Kidney capillary endothelial cell (primary cell): ENCODE results near the gene DTD2.
A peak's percentile ranks its signal among the peaks of the same experiment; 100 is the strongest.
"Not testable (repeated sequence)": the region's sequence is repeated elsewhere in the genome, so short reads cannot be mapped to it uniquely, and the experiment has no call there.

Experiments
- DNase-seq: peaks from one replicate; pipeline ENCODE4 v3.0.0-alpha.2; 2018; ENCODE audit warnings: low spot score

DTD2 gene

GRCh38 chr14:31441273-31442111, 15.8 kb downstream of the DTD2 start:
- no peak for DNase-seq

GRCh38 chr14:31440280-31440679, 17.0 kb downstream of the DTD2 start:
- DNase-seq, result no peak

GRCh38 chr14:31439561-31439960, 17.7 kb downstream of the DTD2 start:
- DNase-seq, result no peak

GRCh38 chr14:31437045-31437691, 20.1 kb downstream of the DTD2 start:
- DNase-seq, result not testable (repeated sequence)

GRCh38 chr14:31435276-31435675, 22.0 kb downstream of the DTD2 start:
- no peak for DNase-seq

- DNase-seq, result no peak
These were observed 26.6 kb downstream of the DTD2 start for GRCh38 chr14:31430634-31431264.

GRCh38 chr14:31429791-31430190, 27.5 kb downstream of the DTD2 start:
- no peak for DNase-seq

- no peak for DNase-seq
These were observed 29.3 kb downstream of the DTD2 start for GRCh38 chr14:31428011-31428410.

- DNase-seq, result no peak
These were observed 30.6 kb downstream of the DTD2 start for GRCh38 chr14:31426663-31427062.

GRCh38 chr14:31425905-31426304, 31.4 kb downstream of the DTD2 start:
- no peak for DNase-seq

- no peak for DNase-seq
These were observed 36.1 kb downstream of the DTD2 start for GRCh38 chr14:31421200-31421599.

GRCh38 chr14:31420319-31421111, 36.8 kb downstream of the DTD2 start, which contains the start of gene HEATR5A:
Gene HEATR5A (minus strand): TSS chr14:31420550. CDS start chr14:31402975, 17,575 bp downstream.
- DNase-seq, result peak; percentile 95

GRCh38 chr14:31419967-31420318, 37.4 kb downstream of the DTD2 start:
- DNase-seq, result no peak

- DNase-seq, result peak; percentile 40
These were observed 37.9 kb downstream of the DTD2 start for GRCh38 chr14:31419179-31419966.

- no peak for DNase-seq
These were observed 38.9 kb downstream of the DTD2 start for GRCh38 chr14:31418440-31418839.

- peak; percentile 41 for DNase-seq
These were observed 43.0 kb downstream of the DTD2 start for GRCh38 chr14:31414190-31414833.

- DNase-seq, result no peak
These were observed 46.0 kb downstream of the DTD2 start for GRCh38 chr14:31411218-31411727.

- no peak for DNase-seq
These were observed 47.2 kb downstream of the DTD2 start for GRCh38 chr14:31410048-31410650.

GRCh38 chr14:31408421-31408820, 48.9 kb downstream of the DTD2 start:
- DNase-seq, result no peak

- DNase-seq, result no peak
These were observed 51.6 kb downstream of the DTD2 start for GRCh38 chr14:31405599-31406232.
